ENCODE data around the gene PLXNA4. TPM values are rescaled to one million over a fixed set of nuclear protein-coding genes. Genes with fewer than 3 reads are reported as not detected.
A peak's percentile ranks its signal among the peaks of the same experiment; 100 is the strongest.

PLXNA4 gene
- total and polyA plus RNA-seq, 12 donors: 0.83 to 17.0 (median 11.5) TPM

DNA sequence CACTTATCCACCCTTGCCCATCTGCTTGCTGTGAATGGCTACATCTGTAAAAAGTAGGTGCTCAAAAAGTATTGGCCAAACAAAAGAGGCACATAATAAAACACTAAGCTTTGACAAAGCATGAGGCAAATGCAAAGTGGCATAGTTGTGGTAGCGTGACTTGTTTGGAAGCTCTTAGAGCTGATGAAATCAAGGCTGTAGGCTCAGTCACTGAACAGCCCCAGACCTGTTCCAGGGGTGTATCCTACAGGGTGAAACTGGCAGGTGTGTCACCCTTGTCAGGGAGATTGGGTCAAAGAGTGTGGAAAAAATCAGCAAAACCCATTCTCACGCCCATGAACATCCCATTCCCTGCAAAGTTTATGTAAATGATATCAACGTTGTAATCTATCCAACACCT is 427.4 kb downstream of the PLXNA4 start:
- intact Hi-C loops (cut with DNase I): loop anchor here in 1 of 10 donors (10.0 kb wide), 1 partner anchor 144 kb away; no protein-coding TSS in a partner anchor
- TF ChIP-seq, protein P1, sequence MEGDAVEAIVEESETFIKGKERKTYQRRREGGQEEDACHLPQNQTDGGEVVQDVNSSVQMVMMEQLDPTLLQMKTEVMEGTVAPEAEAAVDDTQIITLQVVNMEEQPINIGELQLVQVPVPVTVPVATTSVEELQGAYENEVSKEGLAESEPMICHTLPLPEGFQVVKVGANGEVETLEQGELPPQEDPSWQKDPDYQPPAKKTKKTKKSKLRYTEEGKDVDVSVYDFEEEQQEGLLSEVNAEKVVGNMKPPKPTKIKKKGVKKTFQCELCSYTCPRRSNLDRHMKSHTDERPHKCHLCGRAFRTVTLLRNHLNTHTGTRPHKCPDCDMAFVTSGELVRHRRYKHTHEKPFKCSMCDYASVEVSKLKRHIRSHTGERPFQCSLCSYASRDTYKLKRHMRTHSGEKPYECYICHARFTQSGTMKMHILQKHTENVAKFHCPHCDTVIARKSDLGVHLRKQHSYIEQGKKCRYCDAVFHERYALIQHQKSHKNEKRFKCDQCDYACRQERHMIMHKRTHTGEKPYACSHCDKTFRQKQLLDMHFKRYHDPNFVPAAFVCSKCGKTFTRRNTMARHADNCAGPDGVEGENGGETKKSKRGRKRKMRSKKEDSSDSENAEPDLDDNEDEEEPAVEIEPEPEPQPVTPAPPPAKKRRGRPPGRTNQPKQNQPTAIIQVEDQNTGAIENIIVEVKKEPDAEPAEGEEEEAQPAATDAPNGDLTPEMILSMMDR (IDR thresholded peaks at IDR 0.05): no peak
- ATAC-seq (no peak), DNase-seq (no peak)
- Histone ChIP-seq H3K9me3 (no peaks in the 10 kb centered on the region), H3K4me1 (no peaks in the 10 kb centered on the region), H3K27ac (no peak overlapping the region), H3K4me3 (no peak overlapping the region), H3K27me3 (no peaks in the 10 kb centered on the region), H3K36me3 (no peaks in the 10 kb centered on the region)
- WGBS, 2 donors: 90 to 93% methylated on average over 3 of the region's 3 CpGs

DNA sequence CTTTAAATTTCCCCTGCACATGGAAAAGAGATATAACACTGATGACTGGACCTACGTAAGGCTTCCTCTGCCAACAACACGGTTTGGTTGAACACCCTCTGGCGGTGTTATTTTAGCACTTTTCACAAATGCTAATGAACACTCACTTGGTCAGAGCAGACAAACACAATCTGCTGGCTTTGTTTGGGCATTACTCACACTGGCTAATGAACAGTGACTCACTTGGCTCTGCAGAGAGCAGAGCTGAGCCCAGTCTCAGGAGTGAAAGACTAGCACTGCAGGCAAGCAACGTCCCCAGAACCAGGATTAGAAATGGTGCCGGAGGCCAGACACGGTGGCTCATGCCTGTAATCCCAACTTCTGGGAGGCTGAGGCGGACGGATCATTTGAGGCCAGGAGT is 430.8 kb downstream of the PLXNA4 start:
- WGBS, 2 donors: 67 to 78% methylated on average over 8 of the region's 8 CpGs
- intact Hi-C loops (cut with DNase I): loop anchor here in 1 of 10 donors (10.0 kb wide), 1 partner anchor 141 kb away; no protein-coding TSS in a partner anchor
- TF ChIP-seq, protein P1 (IDR thresholded peaks at IDR 0.05): peak in 1 of 9 donors; percentile 18

DNA sequence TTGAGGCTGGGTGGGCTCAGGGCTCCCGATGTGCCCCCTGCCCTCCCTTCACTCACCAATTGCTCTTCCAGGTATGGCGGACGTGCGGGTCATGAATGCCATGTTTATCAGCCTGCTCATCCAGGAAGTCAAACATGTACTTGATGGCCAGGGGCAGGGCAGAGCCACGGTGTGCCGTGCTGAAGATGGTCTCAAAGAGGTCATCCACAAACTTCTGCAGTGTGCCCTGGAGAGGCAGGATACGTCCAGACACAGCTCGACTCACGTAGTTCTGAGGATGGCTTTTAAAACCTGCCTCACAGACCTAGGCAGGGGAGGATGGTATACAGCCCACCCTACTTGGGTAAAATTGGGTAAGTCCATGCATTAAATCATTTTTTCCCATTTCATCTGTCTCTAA is 431.2 kb downstream of the PLXNA4 start:
- DNase-seq (no peak), ATAC-seq (peak in 1 of 8 donors; percentile 7)
- no peak overlapping the region for H3K4me3 ChIP-seq
- H3K27me3 ChIP-seq: no peaks in the 10 kb centered on the region
- no peak overlapping the region for H3K27ac ChIP-seq
- TF ChIP-seq, protein P1 (IDR thresholded peaks at IDR 0.05): no peak
- WGBS, 2 donors: 82 to 92% methylated on average over 9 of the region's 9 CpGs
- intact Hi-C loops (cut with DNase I): loop anchor here in 1 of 10 donors (10.0 kb wide), 1 partner anchor 140 kb away; no protein-coding TSS in a partner anchor
- peaks cover 0 to 20% (median 9%) of the 10 kb centered on the region in 9 donors for H3K4me1 ChIP-seq
- peaks cover 0 to 4% (median 0%) of the 10 kb centered on the region in 9 donors for H3K36me3 ChIP-seq
- H3K9me3 ChIP-seq: no peaks in the 10 kb centered on the region

More for the DNA sequence above, 430.8 kb downstream of the PLXNA4 start:
- DNase-seq (peak in 1 of 2 donors; percentile 20), ATAC-seq (peak; percentile 42 to 93 (median 71))
- H3K4me1 ChIP-seq: peaks cover 0 to 16% (median 9%) of the 10 kb centered on the region in 9 donors
- H3K4me3 ChIP-seq: no peak overlapping the region
- no peaks in the 10 kb centered on the region for H3K27me3 ChIP-seq
- H3K27ac ChIP-seq: no peak overlapping the region
- H3K36me3 ChIP-seq: no peaks in the 10 kb centered on the region
- no peaks in the 10 kb centered on the region for H3K9me3 ChIP-seq

DNA sequence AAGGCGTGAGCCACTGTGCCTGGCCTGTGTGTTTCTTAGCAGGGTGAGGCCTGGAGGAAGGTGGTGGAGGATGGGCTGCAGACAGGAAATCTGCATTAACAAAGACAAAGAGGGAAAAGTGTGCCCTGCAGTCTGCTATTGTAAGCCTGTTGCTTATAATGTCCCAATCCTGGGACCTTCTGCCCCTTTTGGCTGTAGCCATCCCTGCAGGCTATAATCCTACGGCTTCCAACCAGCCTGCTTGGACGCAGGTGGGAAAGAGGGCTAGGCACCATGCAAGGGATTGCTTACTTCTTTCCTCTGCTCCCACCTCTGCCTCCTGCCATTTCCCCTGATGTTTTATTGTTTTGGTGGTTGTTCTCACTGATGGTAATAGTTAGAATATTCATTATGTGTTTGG is 434.3 kb downstream of the PLXNA4 start:
- Histone ChIP-seq H3K9me3 (no peaks in the 10 kb centered on the region), H3K4me1 (peaks cover 0 to 22% (median 9%) of the 10 kb centered on the region in 9 donors), H3K4me3 (no peak overlapping the region), H3K27ac (no peak overlapping the region), H3K36me3 (peaks cover 0 to 7% (median 0%) of the 10 kb centered on the region in 9 donors), H3K27me3 (no peaks in the 10 kb centered on the region)
- intact Hi-C loops (cut with DNase I): loop anchor here in 1 of 10 donors (10.0 kb wide), 1 partner anchor 137 kb away; no protein-coding TSS in a partner anchor
- DNase-seq (no peak), ATAC-seq (no peak)
- TF ChIP-seq, protein P1 (IDR thresholded peaks at IDR 0.05): no peak
- 68 to 85% methylated on average over 3 of the region's 3 CpGs for WGBS, 2 donors

Measured in heart right ventricle (tissue), 16 donors.